Caco-2 (cell line): ENCODE data around the gene KIAA0753. TPM values are rescaled to one million over a fixed set of nuclear protein-coding genes. Genes with fewer than 3 reads are reported as not detected.

Experiments
- BruUV-seq: library from RNA; stranded (reverse); fragments of 400-500 nt; replicated peaks from 2 replicates; lab custom pipeline; 2021; lab: Mats Ljungman, UMichigan
- CTCF ChIA-PET: fragments of 300-600 bp; sonication (Branson Sonifier 250); formaldehyde crosslinking; loops from one replicate; lab custom pipeline; 2022; ENCODE audit warnings: antibody characterized with exemption; lab: Charles Lee
- POLR2A ChIA-PET: fragments of 300-600 bp; sonication (Branson Sonifier 250); formaldehyde crosslinking; loops from one replicate; lab custom pipeline; 2022; ENCODE audit warnings: antibody characterized with exemption; lab: Charles Lee
- DNase-seq, 2 experiments: peaks; one replicate each; pipeline versions ENCODE4 v3.0.0 to v3.0.0-alpha.2; 2020 to 2022
- H3K27me3 ChIP-seq: replicated peaks from 2 replicates; pipeline ENCODE4 v1.6.0; 2011; ENCODE audit warnings: low read length; ENCODE audit not compliant: control insufficient read depth, insufficient read depth
- H3K36me3 ChIP-seq: 2 replicates; pipeline ENCODE4 v1.5.1; 2011; ENCODE audit warnings: low read length; ENCODE audit not compliant: control insufficient read depth, insufficient read depth
- H3K4me1 ChIP-seq: fragments of 250-450 bp; sonication (Bioruptor Pico); 2 replicates; pipeline ENCODE4 v1.5.1; 2020; ENCODE audit warnings: mild to moderate bottlenecking
- H3K4me3 ChIP-seq: 2 replicates; pipeline ENCODE4 v1.5.1; 2011; ENCODE audit warnings: low read depth, mild to moderate bottlenecking, control low read depth, low read length
- H3K9me3 ChIP-seq: fragments of 250-450 bp; sonication (Bioruptor Pico); 2 replicates; pipeline ENCODE4 v1.5.1; 2020; ENCODE audit warnings: mild to moderate bottlenecking, moderate library complexity
- H3K27ac Mint-ChIP-seq: one replicate; pipeline ENCODE4 v1.8.0; 2022; ENCODE audit warnings: mixed read lengths; ENCODE audit not compliant: unreplicated experiment
- H3K27me3 Mint-ChIP-seq: one replicate; pipeline ENCODE4 v1.8.0; 2022; ENCODE audit warnings: mixed read lengths; ENCODE audit not compliant: insufficient read depth, unreplicated experiment
- H3K36me3 Mint-ChIP-seq: one replicate; pipeline ENCODE4 v1.8.0; 2022; ENCODE audit warnings: mild to moderate bottlenecking, mixed read lengths; ENCODE audit not compliant: insufficient read depth, unreplicated experiment
- H3K4me1 Mint-ChIP-seq: one replicate; pipeline ENCODE4 v1.8.0; 2022; ENCODE audit warnings: low read depth, mixed read lengths; ENCODE audit not compliant: unreplicated experiment
- H3K4me3 Mint-ChIP-seq: one replicate; pipeline ENCODE4 v1.8.0; 2022; ENCODE audit warnings: mild to moderate bottlenecking, moderate library complexity, mixed read lengths; ENCODE audit not compliant: unreplicated experiment
- H3K9me3 Mint-ChIP-seq: one replicate; pipeline ENCODE4 v1.8.0; 2022; ENCODE audit warnings: mixed read lengths; ENCODE audit not compliant: unreplicated experiment
- intact Hi-C: fragments of 100-400 bp; cut with micrococcal nuclease; formaldehyde crosslinking; loops from one replicate; pipeline ENCODE4 v1.10.0; 2022; ENCODE audit not compliant: unreplicated experiment
- total RNA-seq: library from RNA; stranded (reverse); gene quantifications from 2 replicates; pipeline ENCODE4 v1.2.3, GENCODE V29; 2022
- TF ChIP-seq, protein P1 (sequence below), 2 experiments: fragments of 200-600 bp in 1 of 2; IDR thresholded peaks; 1 replicate in 1 of 2; 2 replicates in 1 of 2; pipeline versions ENCODE4 v1.5.1 to v1.8.0; 2011 to 2022; ENCODE audit warnings: antibody characterized with exemption in 1 of 2, control low read depth in 1 of 2, inconsistent platforms in 1 of 2, low read depth in 1 of 2, low read length in 1 of 2, mild to moderate bottlenecking in 1 of 2, moderate library complexity in 1 of 2; ENCODE audit not compliant: insufficient read depth in 1 of 2, severe bottlenecking in 1 of 2, unreplicated experiment in 1 of 2

The KIAA0753 gene
- total RNA-seq, 1 experiment from 2014 or later = 7.7 TPM

- no TSS peak for BruUV-seq
- TF ChIP-seq, protein P1, sequence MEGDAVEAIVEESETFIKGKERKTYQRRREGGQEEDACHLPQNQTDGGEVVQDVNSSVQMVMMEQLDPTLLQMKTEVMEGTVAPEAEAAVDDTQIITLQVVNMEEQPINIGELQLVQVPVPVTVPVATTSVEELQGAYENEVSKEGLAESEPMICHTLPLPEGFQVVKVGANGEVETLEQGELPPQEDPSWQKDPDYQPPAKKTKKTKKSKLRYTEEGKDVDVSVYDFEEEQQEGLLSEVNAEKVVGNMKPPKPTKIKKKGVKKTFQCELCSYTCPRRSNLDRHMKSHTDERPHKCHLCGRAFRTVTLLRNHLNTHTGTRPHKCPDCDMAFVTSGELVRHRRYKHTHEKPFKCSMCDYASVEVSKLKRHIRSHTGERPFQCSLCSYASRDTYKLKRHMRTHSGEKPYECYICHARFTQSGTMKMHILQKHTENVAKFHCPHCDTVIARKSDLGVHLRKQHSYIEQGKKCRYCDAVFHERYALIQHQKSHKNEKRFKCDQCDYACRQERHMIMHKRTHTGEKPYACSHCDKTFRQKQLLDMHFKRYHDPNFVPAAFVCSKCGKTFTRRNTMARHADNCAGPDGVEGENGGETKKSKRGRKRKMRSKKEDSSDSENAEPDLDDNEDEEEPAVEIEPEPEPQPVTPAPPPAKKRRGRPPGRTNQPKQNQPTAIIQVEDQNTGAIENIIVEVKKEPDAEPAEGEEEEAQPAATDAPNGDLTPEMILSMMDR (IDR thresholded peaks at IDR 0.05; ENCODE audit: insufficient read depth in 1 of 2, low read depth in 1 of 2, low read length in 1 of 2, severe bottlenecking in 1 of 2, unreplicated experiment in 1 of 2) = no peak
- ChIA-PET POLR2A (no interaction called here), CTCF (no interaction called here)
- no peak for DNase-seq
- Histone ChIP-seq H3K4me3 (no peak overlapping the region), H3K36me3 (no peaks in the 10 kb centered on the region), H3K9me3 (no peaks in the 10 kb centered on the region), H3K27me3 (no peaks in the 10 kb centered on the region), H3K4me1 (no peaks in the 10 kb centered on the region)
- Mint-ChIP-seq H3K27ac (no peak overlapping the region), H3K9me3 (no peaks in the 10 kb centered on the region), H3K4me3 (no peak overlapping the region), H3K4me1 (no peaks in the 10 kb centered on the region), H3K27me3 (no peaks in the 10 kb centered on the region), H3K36me3 (peaks cover 9% of the 10 kb centered on the region)
- intact Hi-C loops = no loop called here
Observed at GRCh38 chr17:6638046-6638908, 2.2 kb downstream of the KIAA0753 start.

GRCh38 chr17:6637458-6637840 is 3.1 kb downstream of the KIAA0753 start:
- no peak overlapping the region for H3K27ac Mint-ChIP-seq
- no peaks in the 10 kb centered on the region for H3K27me3 Mint-ChIP-seq
- no peaks in the 10 kb centered on the region for H3K9me3 Mint-ChIP-seq
- no peaks in the 10 kb centered on the region for H3K27me3 ChIP-seq
- no peaks in the 10 kb centered on the region for H3K36me3 ChIP-seq
- H3K4me3 Mint-ChIP-seq = no peak overlapping the region
- TF ChIP-seq, protein P1 (IDR thresholded peaks at IDR 0.05; ENCODE audit: insufficient read depth in 1 of 2, low read depth in 1 of 2, low read length in 1 of 2, severe bottlenecking in 1 of 2, unreplicated experiment in 1 of 2) = no peak
- POLR2A ChIA-PET = no interaction called here
- H3K36me3 Mint-ChIP-seq = peaks cover 9% of the 10 kb centered on the region
- intact Hi-C loops = no loop called here
- CTCF ChIA-PET = no interaction called here
- no peak for DNase-seq
- no peaks in the 10 kb centered on the region for H3K4me1 Mint-ChIP-seq
- H3K9me3 ChIP-seq = no peaks in the 10 kb centered on the region
- no TSS peak for BruUV-seq
- H3K4me1 ChIP-seq = no peaks in the 10 kb centered on the region
- H3K4me3 ChIP-seq = no peak overlapping the region

GRCh38 chr17:6636616-6637457 is 3.7 kb downstream of the KIAA0753 start:
- Mint-ChIP-seq H3K27ac (no peak overlapping the region), H3K27me3 (no peaks in the 10 kb centered on the region), H3K4me3 (no peak overlapping the region), H3K9me3 (no peaks in the 10 kb centered on the region), H3K36me3 (peaks cover 9% of the 10 kb centered on the region), H3K4me1 (no peaks in the 10 kb centered on the region)
- no TSS peak for BruUV-seq
- TF ChIP-seq, protein P1 (IDR thresholded peaks at IDR 0.05; ENCODE audit: insufficient read depth in 1 of 2, low read depth in 1 of 2, low read length in 1 of 2, severe bottlenecking in 1 of 2, unreplicated experiment in 1 of 2) = no peak
- CTCF ChIA-PET = no interaction called here
- Histone ChIP-seq H3K9me3 (no peaks in the 10 kb centered on the region), H3K4me1 (no peaks in the 10 kb centered on the region), H3K4me3 (no peak overlapping the region), H3K27me3 (no peaks in the 10 kb centered on the region), H3K36me3 (no peaks in the 10 kb centered on the region)
- POLR2A ChIA-PET = no interaction called here
- DNase-seq = no peak
- intact Hi-C loops = no loop called here
